Parathyroid adenoma (tissue), 2 donors: ENCODE results near the gene RAB3IP.

Source experiments
- H2AFZ ChIP-seq: fragments of 300-600 bp; sonication (generic); one replicate; pipeline ENCODE4 v1.7.0; 2017; ENCODE audit warnings: antibody characterized with exemption, mild to moderate bottlenecking
- H3K27ac ChIP-seq: fragments of 300-600 bp; sonication (generic); one replicate; pipeline ENCODE4 v1.7.0; 2017
- H3K27me3 ChIP-seq: fragments of 300-600 bp; sonication (generic); one replicate; pipeline ENCODE4 v1.7.0; 2017; ENCODE audit warnings: low read length; ENCODE audit not compliant: control insufficient read depth, insufficient read depth
- H3K36me3 ChIP-seq: fragments of 300-600 bp; sonication (generic); one replicate; pipeline ENCODE4 v1.7.0; 2017; ENCODE audit warnings: low read length; ENCODE audit not compliant: control insufficient read depth, insufficient read depth
- H3K4me1 ChIP-seq: fragments of 300-600 bp; sonication (generic); one replicate; pipeline ENCODE4 v1.7.0; 2017; ENCODE audit warnings: control low read depth
- H3K4me2 ChIP-seq: fragments of 300-600 bp; sonication (generic); one replicate; pipeline ENCODE4 v1.7.0; 2017; ENCODE audit warnings: low read length
- H3K4me3 ChIP-seq: fragments of 300-600 bp; sonication (generic); one replicate; pipeline ENCODE4 v1.7.0; 2017; ENCODE audit warnings: low read depth, low read length
- H3K79me2 ChIP-seq: fragments of 300-600 bp; sonication (generic); one replicate; pipeline ENCODE4 v1.7.0; 2017; ENCODE audit warnings: control low read depth
- H3K9ac ChIP-seq: fragments of 300-600 bp; sonication (generic); one replicate; pipeline ENCODE4 v1.7.0; 2017; ENCODE audit warnings: mild to moderate bottlenecking
- H3K9me3 ChIP-seq: fragments of 300-600 bp; sonication (generic); one replicate; pipeline ENCODE4 v1.7.0; 2017; ENCODE audit warnings: low read length; ENCODE audit not compliant: control insufficient read depth
- TF ChIP-seq, protein P1 (sequence below): fragments of 300-600 bp; sonication (generic); IDR thresholded peaks from one replicate; pipeline ENCODE4 v1.7.0; 2017; ENCODE audit warnings: antibody characterized with exemption, mild to moderate bottlenecking
- donor health status: primary hyperparathyroidism.

RAB3IP gene

GRCh38 chr12:69698769-69699540, 39.7 kb upstream of the RAB3IP start, which contains the start of gene BEST3:
Gene BEST3, minus strand, starts transcription at chr12:69699303. Its CDS starts 1,505 bp downstream, at chr12:69697798.
- no peaks in the 10 kb centered on the region for H3K4me1 ChIP-seq
- H3K4me3 ChIP-seq, result no peak within 1 kb of the TSS
- H3K27me3 ChIP-seq, result peaks cover 5% of the 10 kb centered on the region
- H3K27ac ChIP-seq, result no peak within 1 kb of the TSS
- no peak within 1 kb of the TSS for H2AFZ ChIP-seq
- H3K9me3 ChIP-seq, result no peaks in the 10 kb centered on the region
- H3K79me2 ChIP-seq, result no peaks in the 10 kb centered on the region
- TF ChIP-seq, protein P1, sequence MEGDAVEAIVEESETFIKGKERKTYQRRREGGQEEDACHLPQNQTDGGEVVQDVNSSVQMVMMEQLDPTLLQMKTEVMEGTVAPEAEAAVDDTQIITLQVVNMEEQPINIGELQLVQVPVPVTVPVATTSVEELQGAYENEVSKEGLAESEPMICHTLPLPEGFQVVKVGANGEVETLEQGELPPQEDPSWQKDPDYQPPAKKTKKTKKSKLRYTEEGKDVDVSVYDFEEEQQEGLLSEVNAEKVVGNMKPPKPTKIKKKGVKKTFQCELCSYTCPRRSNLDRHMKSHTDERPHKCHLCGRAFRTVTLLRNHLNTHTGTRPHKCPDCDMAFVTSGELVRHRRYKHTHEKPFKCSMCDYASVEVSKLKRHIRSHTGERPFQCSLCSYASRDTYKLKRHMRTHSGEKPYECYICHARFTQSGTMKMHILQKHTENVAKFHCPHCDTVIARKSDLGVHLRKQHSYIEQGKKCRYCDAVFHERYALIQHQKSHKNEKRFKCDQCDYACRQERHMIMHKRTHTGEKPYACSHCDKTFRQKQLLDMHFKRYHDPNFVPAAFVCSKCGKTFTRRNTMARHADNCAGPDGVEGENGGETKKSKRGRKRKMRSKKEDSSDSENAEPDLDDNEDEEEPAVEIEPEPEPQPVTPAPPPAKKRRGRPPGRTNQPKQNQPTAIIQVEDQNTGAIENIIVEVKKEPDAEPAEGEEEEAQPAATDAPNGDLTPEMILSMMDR, result no peak
- no peak within 1 kb of the TSS for H3K4me2 ChIP-seq
- no peaks in the 10 kb centered on the region for H3K36me3 ChIP-seq
- no peak within 1 kb of the TSS for H3K9ac ChIP-seq

GRCh38 chr12:69701826-69702225, 36.8 kb upstream of the RAB3IP start:
- Histone ChIP-seq H3K4me3 (no peak overlapping the region), H3K79me2 (no peaks in the 10 kb centered on the region), H3K9me3 (no peaks in the 10 kb centered on the region), H2AFZ (no peak overlapping the region), H3K27ac (no peak overlapping the region), H3K4me2 (no peak overlapping the region), H3K4me1 (no peaks in the 10 kb centered on the region), H3K36me3 (no peaks in the 10 kb centered on the region), H3K9ac (no peak overlapping the region), H3K27me3 (no peaks in the 10 kb centered on the region)
- TF ChIP-seq, protein P1, result no peak

GRCh38 chr12:69703146-69703642, 35.5 kb upstream of the RAB3IP start:
- Histone ChIP-seq H3K79me2 (no peaks in the 10 kb centered on the region), H3K4me2 (no peak overlapping the region), H3K36me3 (no peaks in the 10 kb centered on the region), H3K4me1 (no peaks in the 10 kb centered on the region), H3K4me3 (no peak overlapping the region), H3K9ac (no peak overlapping the region), H3K27ac (no peak overlapping the region), H3K27me3 (peaks cover 5% of the 10 kb centered on the region), H3K9me3 (no peaks in the 10 kb centered on the region), H2AFZ (no peak overlapping the region)
- TF ChIP-seq, protein P1, result no peak

- no peak overlapping the region for H3K27ac ChIP-seq
- TF ChIP-seq, protein P1, result no peak
- no peaks in the 10 kb centered on the region for H3K79me2 ChIP-seq
- H3K4me2 ChIP-seq, result no peak overlapping the region
- H3K36me3 ChIP-seq, result no peaks in the 10 kb centered on the region
- H2AFZ ChIP-seq, result no peak overlapping the region
- no peak overlapping the region for H3K4me3 ChIP-seq
- no peaks in the 10 kb centered on the region for H3K9me3 ChIP-seq
- peaks cover 5% of the 10 kb centered on the region for H3K27me3 ChIP-seq
- H3K4me1 ChIP-seq, result no peaks in the 10 kb centered on the region
- H3K9ac ChIP-seq, result no peak overlapping the region
Measured at GRCh38 chr12:69704357-69704756, 34.3 kb upstream of the RAB3IP start.

DNA sequence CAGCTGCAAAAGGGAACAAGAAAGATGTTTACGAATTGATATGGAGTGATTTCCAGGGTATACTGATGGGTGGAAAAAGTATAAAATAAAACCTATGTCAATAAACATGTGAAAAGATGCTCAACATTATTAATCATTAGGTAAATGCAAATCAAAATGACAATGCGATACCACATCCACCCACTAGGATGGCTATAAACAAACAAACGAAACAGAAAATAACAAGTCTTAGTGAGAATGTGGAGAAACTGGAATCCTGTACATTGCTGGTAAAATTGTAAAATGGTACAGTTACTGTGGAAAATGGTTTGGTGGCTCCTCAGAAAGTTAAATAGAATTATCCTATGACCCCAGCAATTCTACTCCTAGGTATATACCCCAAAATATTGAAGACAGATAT, 30.0 kb upstream of the RAB3IP start:
- Histone ChIP-seq H3K79me2 (no peaks in the 10 kb centered on the region), H3K4me2 (no peak overlapping the region), H3K9ac (no peak overlapping the region), H3K36me3 (no peaks in the 10 kb centered on the region), H3K4me1 (no peaks in the 10 kb centered on the region), H3K27me3 (peaks cover 5% of the 10 kb centered on the region), H3K27ac (no peak overlapping the region), H2AFZ (no peak overlapping the region), H3K9me3 (no peaks in the 10 kb centered on the region), H3K4me3 (no peak overlapping the region)
- TF ChIP-seq, protein P1, result no peak
